NCI-H345 (cell line): ENCODE data around the gene PLEKHH1.
"Not testable (repeated sequence)": the region's sequence is repeated elsewhere in the genome, so short reads cannot be mapped to it uniquely, and the experiment has no call there.

Experiments used
- DNase-seq: peaks from one replicate; lab custom pipeline; 2025; lab: John Stamatoyannopoulos, UW

Gene PLEKHH1

GRCh38 chr14:67583711-67584644, 50.9 kb downstream of the PLEKHH1 start:
- peak; percentile 29 for DNase-seq

- DNase-seq, result no peak
Measured at GRCh38 chr14:67584978-67585377, 51.9 kb downstream of the PLEKHH1 start.

GRCh38 chr14:67586369-67586768, 53.3 kb downstream of the PLEKHH1 start:
- DNase-seq, result no peak

GRCh38 chr14:67589204-67589770, 56.2 kb downstream of the PLEKHH1 start:
- DNase-seq, result no peak

GRCh38 chr14:67593650-67594049, 60.6 kb downstream of the PLEKHH1 start:
- not testable (repeated sequence) for DNase-seq

- no peak for DNase-seq
Measured at GRCh38 chr14:67595392-67595791, 62.3 kb downstream of the PLEKHH1 start.

- DNase-seq, result peak; percentile 91
Measured at GRCh38 chr14:67599698-67600561, 66.8 kb downstream of the PLEKHH1 start, which contains the start of gene PIGH. TSS of gene PIGH (minus strand) at chr14:67600268. CDS start at chr14:67600203, 65 bp downstream.

- DNase-seq, result not testable (repeated sequence)
Measured at GRCh38 chr14:67600562-67600974, 67.5 kb downstream of the PLEKHH1 start.

GRCh38 chr14:67602076-67602475, 69.0 kb downstream of the PLEKHH1 start:
- DNase-seq, result no peak

GRCh38 chr14:67602995-67603545, 70.0 kb downstream of the PLEKHH1 start:
- DNase-seq, result no peak

- no peak for DNase-seq
Measured at GRCh38 chr14:67607646-67608045, 74.6 kb downstream of the PLEKHH1 start.

GRCh38 chr14:67609642-67610310, 76.7 kb downstream of the PLEKHH1 start:
- DNase-seq, result no peak

GRCh38 chr14:67610491-67610890, 77.4 kb downstream of the PLEKHH1 start:
- DNase-seq, result no peak

GRCh38 chr14:67618617-67619063, 85.5 kb downstream of the PLEKHH1 start:
- peak; percentile 61 for DNase-seq

- peak; percentile 98 for DNase-seq
Measured at GRCh38 chr14:67619446-67620216, 86.5 kb downstream of the PLEKHH1 start, which contains the start of gene ARG2. TSS of gene ARG2 (plus strand) at chr14:67619920. CDS start at chr14:67619978, 58 bp downstream.

- peak; percentile 37 for DNase-seq
Measured at GRCh38 chr14:67620217-67620785, 87.2 kb downstream of the PLEKHH1 start.

- DNase-seq, result no peak
Measured at GRCh38 chr14:67622675-67623074, 89.6 kb downstream of the PLEKHH1 start.

- no peak for DNase-seq
Measured at GRCh38 chr14:67623114-67623513, 90.0 kb downstream of the PLEKHH1 start.

- DNase-seq, result not testable (repeated sequence)
Measured at GRCh38 chr14:67626131-67626530, 93.0 kb downstream of the PLEKHH1 start.

GRCh38 chr14:67627519-67627918, 94.4 kb downstream of the PLEKHH1 start:
- no peak for DNase-seq
